ENCODE measurements around the gene GRIK1. TPM values are rescaled to one million over a fixed set of nuclear protein-coding genes. Genes with fewer than 3 reads are reported as not detected.

Gene GRIK1
- polyA plus RNA-seq, 3 donors: not detected

DNA sequence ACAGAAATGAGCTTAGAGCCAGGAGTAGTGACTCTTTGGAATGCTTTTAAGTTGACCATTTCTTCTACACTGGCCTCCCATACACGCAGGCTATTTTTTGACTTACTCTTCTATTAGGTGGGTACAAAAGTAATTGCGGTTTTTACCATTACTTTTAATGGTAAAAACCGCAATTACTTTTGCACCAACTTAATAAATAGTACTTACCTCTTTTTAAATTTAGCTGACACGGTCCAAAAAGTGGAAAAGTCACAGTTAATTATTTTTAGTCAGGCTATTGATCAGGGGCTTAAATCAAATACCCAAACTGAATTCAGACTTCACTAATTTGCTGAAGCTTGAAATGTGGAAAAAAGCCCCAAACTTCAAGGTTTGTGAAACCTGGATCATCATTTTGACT is 138.7 kb downstream of the GRIK1 start:
- Mint-ChIP-seq H3K4me1 (peaks cover 4% of the 10 kb centered on the region), H3K27me3 (ENCODE audit: low read depth in 3 of 3) (peaks cover 0 to 6% (median 6%) of the 10 kb centered on the region in 3 donors), H3K36me3 (no peaks in the 10 kb centered on the region), H3K27ac (no peak overlapping the region), H3K4me3 (no peak overlapping the region), H3K9me3 (peaks cover 0 to 2% (median 0%) of the 10 kb centered on the region in 7 donors)
- no peak overlapping the region for H3K9ac ChIP-seq (ENCODE audit: insufficient read depth, low read length, poor library complexity, severe bottlenecking)
- no peaks in the 10 kb centered on the region for H3K79me2 ChIP-seq (ENCODE audit: insufficient read depth, low read length)
- WGBS (ENCODE audit: insufficient coverage): no CpG with 5 or more reads among the region's 4 CpGs
- no peak overlapping the region for H3K4me2 ChIP-seq (replicated peaks; ENCODE audit: extremely low read depth, low read length, poor library complexity, severe bottlenecking)
- no peak overlapping the region for H3K4me3 ChIP-seq (replicated peaks in 1 of 3; ENCODE audit: low read depth in 2 of 3, low read length in 3 of 3)
- H2AFZ ChIP-seq (ENCODE audit: insufficient read depth, low read depth, low read length, poor library complexity, severe bottlenecking): no peak overlapping the region
- H3K36me3 ChIP-seq (replicated peaks in 1 of 2; ENCODE audit: control insufficient read depth in 1 of 2, insufficient read depth in 2 of 2, low read length in 2 of 2): no peaks in the 10 kb centered on the region
- H3K4me1 ChIP-seq (ENCODE audit: control insufficient read depth in 1 of 2, insufficient read depth in 2 of 2, low read length in 2 of 2): no peaks in the 10 kb centered on the region
- DNase-seq: no peak
- no peaks in the 10 kb centered on the region for H3K27me3 ChIP-seq (ENCODE audit: control insufficient read depth in 2 of 2, insufficient read depth in 2 of 2, low read length in 2 of 2)
- intact Hi-C loops (cut with micrococcal nuclease): no loop called here
- H3K27ac ChIP-seq (ENCODE audit: low read depth in 1 of 2, low read length in 2 of 2): no peak overlapping the region
- no peaks in the 10 kb centered on the region for H3K9me3 ChIP-seq (replicated peaks in 1 of 2; ENCODE audit: control insufficient read depth in 1 of 2, insufficient read depth in 1 of 2, low read length in 2 of 2)
- no peaks in the 10 kb centered on the region for H4K20me1 ChIP-seq (ENCODE audit: insufficient read depth, low read length)
- TF ChIP-seq, protein P1, sequence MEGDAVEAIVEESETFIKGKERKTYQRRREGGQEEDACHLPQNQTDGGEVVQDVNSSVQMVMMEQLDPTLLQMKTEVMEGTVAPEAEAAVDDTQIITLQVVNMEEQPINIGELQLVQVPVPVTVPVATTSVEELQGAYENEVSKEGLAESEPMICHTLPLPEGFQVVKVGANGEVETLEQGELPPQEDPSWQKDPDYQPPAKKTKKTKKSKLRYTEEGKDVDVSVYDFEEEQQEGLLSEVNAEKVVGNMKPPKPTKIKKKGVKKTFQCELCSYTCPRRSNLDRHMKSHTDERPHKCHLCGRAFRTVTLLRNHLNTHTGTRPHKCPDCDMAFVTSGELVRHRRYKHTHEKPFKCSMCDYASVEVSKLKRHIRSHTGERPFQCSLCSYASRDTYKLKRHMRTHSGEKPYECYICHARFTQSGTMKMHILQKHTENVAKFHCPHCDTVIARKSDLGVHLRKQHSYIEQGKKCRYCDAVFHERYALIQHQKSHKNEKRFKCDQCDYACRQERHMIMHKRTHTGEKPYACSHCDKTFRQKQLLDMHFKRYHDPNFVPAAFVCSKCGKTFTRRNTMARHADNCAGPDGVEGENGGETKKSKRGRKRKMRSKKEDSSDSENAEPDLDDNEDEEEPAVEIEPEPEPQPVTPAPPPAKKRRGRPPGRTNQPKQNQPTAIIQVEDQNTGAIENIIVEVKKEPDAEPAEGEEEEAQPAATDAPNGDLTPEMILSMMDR (IDR thresholded peaks at IDR 0.05): no peak

DNA sequence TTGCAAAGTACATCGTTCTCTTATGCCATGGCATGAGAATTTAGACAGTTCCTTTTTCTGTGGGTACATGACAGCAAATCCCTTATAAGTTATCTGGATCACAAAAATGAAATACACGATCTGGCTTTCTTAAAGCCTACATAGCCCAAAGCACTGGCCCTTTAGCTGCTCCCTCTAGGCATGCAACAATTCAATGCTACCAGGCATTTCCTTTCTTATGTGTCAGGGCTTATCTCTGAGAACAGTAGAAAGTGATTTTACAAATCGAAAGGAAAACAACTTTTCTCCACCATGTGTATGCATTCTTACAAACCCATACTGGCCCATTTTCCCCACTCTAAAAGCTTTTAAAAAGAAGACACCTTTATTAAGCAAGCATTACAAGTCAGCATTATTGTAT is 139.7 kb downstream of the GRIK1 start:
- Histone ChIP-seq H3K4me3 (replicated peaks in 1 of 3; ENCODE audit: low read depth in 2 of 3, low read length in 3 of 3) (peak overlapping the region in 1 of 3 experiments; percentile 39), H3K27me3 (ENCODE audit: control insufficient read depth in 2 of 2, insufficient read depth in 2 of 2, low read length in 2 of 2) (no peaks in the 10 kb centered on the region), H3K4me2 (replicated peaks; ENCODE audit: extremely low read depth, low read length, poor library complexity, severe bottlenecking) (peak overlapping the region; percentile 12), H3K79me2 (ENCODE audit: insufficient read depth, low read length) (no peaks in the 10 kb centered on the region), H4K20me1 (ENCODE audit: insufficient read depth, low read length) (no peaks in the 10 kb centered on the region), H2AFZ (ENCODE audit: insufficient read depth, low read depth, low read length, poor library complexity, severe bottlenecking) (no peak overlapping the region), H3K4me1 (ENCODE audit: control insufficient read depth in 1 of 2, insufficient read depth in 2 of 2, low read length in 2 of 2) (no peaks in the 10 kb centered on the region), H3K27ac (ENCODE audit: low read depth in 1 of 2, low read length in 2 of 2) (no peak overlapping the region), H3K9ac (ENCODE audit: insufficient read depth, low read length, poor library complexity, severe bottlenecking) (no peak overlapping the region), H3K36me3 (replicated peaks in 1 of 2; ENCODE audit: control insufficient read depth in 1 of 2, insufficient read depth in 2 of 2, low read length in 2 of 2) (no peaks in the 10 kb centered on the region), H3K9me3 (replicated peaks in 1 of 2; ENCODE audit: control insufficient read depth in 1 of 2, insufficient read depth in 1 of 2, low read length in 2 of 2) (no peaks in the 10 kb centered on the region)
- Mint-ChIP-seq H3K4me1 (peaks cover 4% of the 10 kb centered on the region), H3K27me3 (ENCODE audit: low read depth in 3 of 3) (peaks cover 0 to 6% (median 6%) of the 10 kb centered on the region in 3 donors), H3K27ac (no peak overlapping the region), H3K9me3 (peaks cover 0 to 2% (median 0%) of the 10 kb centered on the region in 7 donors), H3K36me3 (no peaks in the 10 kb centered on the region), H3K4me3 (peak overlapping the region; percentile 35 to 58)
- 20% methylated on average over 1 of the region's 3 CpGs for whole genome bisulfite sequencing (ENCODE audit: insufficient coverage)
- intact Hi-C loops (cut with micrococcal nuclease): no loop called here
- TF ChIP-seq, protein P1 (IDR thresholded peaks at IDR 0.05): no peak
- no peak for DNase-seq
